ENCODE measurements around the gene RAB33B.
"Not testable (repeated sequence)": the region's sequence is repeated elsewhere in the genome, so short reads cannot be mapped to it uniquely, and the experiment has no call there.

The RAB33B gene

GRCh38 chr4:139465922-139466321 lies 12.0 kb downstream of the RAB33B start:
- DNase-seq, result no peak

- not testable (repeated sequence) for DNase-seq
These were observed 14.8 kb downstream of the RAB33B start for GRCh38 chr4:139468756-139469155.

GRCh38 chr4:139469216-139469615 lies 15.3 kb downstream of the RAB33B start:
- no peak for DNase-seq

- no peak for DNase-seq
These were observed 15.9 kb downstream of the RAB33B start for GRCh38 chr4:139469869-139470268.

- no peak for DNase-seq
These were observed 16.4 kb downstream of the RAB33B start for GRCh38 chr4:139470295-139470694.

GRCh38 chr4:139470997-139471665 lies 17.2 kb downstream of the RAB33B start:
- DNase-seq, result no peak

GRCh38 chr4:139472852-139473251 lies 18.9 kb downstream of the RAB33B start:
- DNase-seq, result no peak

- no peak for DNase-seq
These were observed 22.4 kb downstream of the RAB33B start for GRCh38 chr4:139476363-139476762.

- DNase-seq, result no peak
These were observed 27.5 kb downstream of the RAB33B start for GRCh38 chr4:139481465-139481864.

- DNase-seq, result no peak
These were observed 29.1 kb downstream of the RAB33B start for GRCh38 chr4:139483000-139483399.

GRCh38 chr4:139484783-139485311 lies 30.9 kb downstream of the RAB33B start:
- no peak for DNase-seq

GRCh38 chr4:139488442-139488841 lies 34.5 kb downstream of the RAB33B start:
- no peak for DNase-seq

GRCh38 chr4:139489638-139490037 lies 35.7 kb downstream of the RAB33B start:
- DNase-seq, result no peak

- DNase-seq, result no peak
These were observed 38.5 kb downstream of the RAB33B start for GRCh38 chr4:139492429-139492828.

GRCh38 chr4:139493176-139493575 lies 39.3 kb downstream of the RAB33B start:
- DNase-seq, result no peak

- no peak for DNase-seq
These were observed 45.3 kb downstream of the RAB33B start for GRCh38 chr4:139499186-139499585.

- DNase-seq, result no peak
These were observed 47.2 kb downstream of the RAB33B start for GRCh38 chr4:139501117-139501516.

- no peak for DNase-seq
These were observed 47.6 kb downstream of the RAB33B start for GRCh38 chr4:139501527-139501926.

GRCh38 chr4:139501927-139502899 lies 48.3 kb downstream of the RAB33B start:
- DNase-seq, result no peak

GRCh38 chr4:139503622-139504166 lies 49.8 kb downstream of the RAB33B start:
- DNase-seq, result no peak

- no peak for DNase-seq
These were observed 52.9 kb downstream of the RAB33B start for GRCh38 chr4:139506774-139507173.

GRCh38 chr4:139508581-139509237 lies 54.8 kb downstream of the RAB33B start:
- DNase-seq, result no peak
